ENCODE results near the gene UBL5.

Gene UBL5

GRCh38 chr19:9857076-9857721 is 29.5 kb downstream of the UBL5 start:
- DNase-seq = no peak

GRCh38 chr19:9857920-9858746 is 30.4 kb downstream of the UBL5 start:
- DNase-seq = no peak

- DNase-seq = no peak
Measured at GRCh38 chr19:9858766-9859165, 31.0 kb downstream of the UBL5 start.

- DNase-seq = no peak
Measured at GRCh38 chr19:9860407-9860806, 32.7 kb downstream of the UBL5 start.

- DNase-seq = no peak
Measured at GRCh38 chr19:9861503-9861902, 33.8 kb downstream of the UBL5 start.

- no peak for DNase-seq
Measured at GRCh38 chr19:9862938-9863337, 35.2 kb downstream of the UBL5 start.

GRCh38 chr19:9863759-9864158 is 36.0 kb downstream of the UBL5 start:
- no peak for DNase-seq

GRCh38 chr19:9865732-9866501 is 38.2 kb downstream of the UBL5 start:
- peak; percentile 16 for DNase-seq

- DNase-seq = no peak
Measured at GRCh38 chr19:9868983-9869617, 41.4 kb downstream of the UBL5 start.

- DNase-seq = no peak
Measured at GRCh38 chr19:9871626-9872338, 44.1 kb downstream of the UBL5 start.

GRCh38 chr19:9872618-9873242 is 45.0 kb downstream of the UBL5 start:
- no peak for DNase-seq

- DNase-seq = no peak
Measured at GRCh38 chr19:9875031-9875627, 47.4 kb downstream of the UBL5 start.

GRCh38 chr19:9875796-9876195 is 48.1 kb downstream of the UBL5 start:
- DNase-seq = no peak

GRCh38 chr19:9877780-9878510 is 50.2 kb downstream of the UBL5 start:
- DNase-seq = no peak

- no peak for DNase-seq
Measured at GRCh38 chr19:9878511-9879196, 50.9 kb downstream of the UBL5 start.
